Subcutaneous adipose tissue (tissue), 4 donors: ENCODE results near the gene LARGE1. TPM values are rescaled to one million over a fixed set of nuclear protein-coding genes. Genes with fewer than 3 reads are reported as not detected.

Experiments
- CTCF ChIP-seq: fragments of 450-650 bp; IDR thresholded peaks from one replicate; pipeline ENCODE4 v1.5.1; 2016; ENCODE audit warnings: low read depth, mild to moderate bottlenecking, control low read depth, antibody characterized with exemption, moderate library complexity
- total RNA-seq, 4 donors: library from RNA; depleted of rRNA; stranded (reverse); fragments of >200 nt; gene quantifications; one replicate each; pipeline ENCODE4 v1.1.0, GENCODE V29; 2016

The LARGE1 gene
- 10 to 100 TPM; 19.4 to 28.8 (median 22.1) TPM for total RNA-seq

GRCh38 chr22:33920197-33920540 lies at the start of gene LARGE1:
LARGE1 (minus strand) TSS chr22:33920476.
- TF ChIP-seq CTCF = no peak

- no peak for TF ChIP-seq CTCF
Observed at GRCh38 chr22:33969045-33969444, 48.8 kb upstream of the LARGE1 start.

- TF ChIP-seq CTCF = no peak
Observed at GRCh38 chr22:33964121-33964520, 43.8 kb upstream of the LARGE1 start.

- TF ChIP-seq CTCF = no peak
Observed at GRCh38 chr22:33962409-33962808, 42.1 kb upstream of the LARGE1 start.

- TF ChIP-seq CTCF = no peak
Observed at GRCh38 chr22:33958741-33959140, 38.5 kb upstream of the LARGE1 start.

- no peak for TF ChIP-seq CTCF
Observed at GRCh38 chr22:33957086-33957485, 36.8 kb upstream of the LARGE1 start.

GRCh38 chr22:33952776-33953175 lies 32.5 kb upstream of the LARGE1 start:
- no peak for TF ChIP-seq CTCF
